Hematopoietic multipotent progenitor cell treated with erythropoietin and hydrocortisone succinate and interleukin-3 and kit ligand, for 8 days (in vitro differentiated cells): Measurements from ENCODE around the gene ENPP6.
"Not testable (repeated sequence)": the region's sequence is repeated elsewhere in the genome, so short reads cannot be mapped to it uniquely, and the experiment has no call there.

Experiments used
- DNase-seq: peaks from one replicate; pipeline ENCODE4 v3.0.0-alpha.2; 2015

ENPP6 gene

GRCh38 chr4:184101711-184102110 is 116.0 kb downstream of the ENPP6 start:
- DNase-seq, result no peak

GRCh38 chr4:184100297-184100885 is 117.3 kb downstream of the ENPP6 start:
- DNase-seq, result no peak

- no peak for DNase-seq
These were observed 118.1 kb downstream of the ENPP6 start for GRCh38 chr4:184099535-184099966.

- DNase-seq, result no peak
These were observed 118.7 kb downstream of the ENPP6 start for GRCh38 chr4:184099000-184099399.

- no peak for DNase-seq
These were observed 119.9 kb downstream of the ENPP6 start for GRCh38 chr4:184097815-184098214.

- peak; percentile 13 for DNase-seq
These were observed 120.5 kb downstream of the ENPP6 start for GRCh38 chr4:184097241-184097605.

- no peak for DNase-seq
These were observed 121.0 kb downstream of the ENPP6 start for GRCh38 chr4:184096561-184097240.

GRCh38 chr4:184094532-184095159 is 123.0 kb downstream of the ENPP6 start:
- DNase-seq, result no peak

- no peak for DNase-seq
These were observed 125.7 kb downstream of the ENPP6 start for GRCh38 chr4:184091986-184092385.

- DNase-seq, result no peak
These were observed 127.1 kb downstream of the ENPP6 start for GRCh38 chr4:184090571-184090970.

GRCh38 chr4:184080674-184081073 is 137.0 kb downstream of the ENPP6 start:
- DNase-seq, result no peak

- DNase-seq, result no peak
These were observed 142.8 kb downstream of the ENPP6 start for GRCh38 chr4:184074677-184075388.

GRCh38 chr4:184067931-184068554 is 149.6 kb downstream of the ENPP6 start:
- no peak for DNase-seq

GRCh38 chr4:184066584-184067300 is 150.9 kb downstream of the ENPP6 start:
- DNase-seq, result no peak

GRCh38 chr4:184064877-184065276 is 152.8 kb downstream of the ENPP6 start:
- no peak for DNase-seq

GRCh38 chr4:184062769-184063168 is 154.9 kb downstream of the ENPP6 start:
- DNase-seq, result no peak

- no peak for DNase-seq
These were observed 156.1 kb downstream of the ENPP6 start for GRCh38 chr4:184061582-184061981.

GRCh38 chr4:184059099-184059498 is 158.6 kb downstream of the ENPP6 start:
- DNase-seq, result no peak

- DNase-seq, result no peak
These were observed 159.6 kb downstream of the ENPP6 start for GRCh38 chr4:184058026-184058425.

GRCh38 chr4:184056877-184057276 is 160.8 kb downstream of the ENPP6 start:
- no peak for DNase-seq

- no peak for DNase-seq
These were observed 164.2 kb downstream of the ENPP6 start for GRCh38 chr4:184053434-184053833.

- no peak for DNase-seq
These were observed 165.1 kb downstream of the ENPP6 start for GRCh38 chr4:184052616-184053015.

GRCh38 chr4:184051262-184051661 is 166.4 kb downstream of the ENPP6 start:
- not testable (repeated sequence) for DNase-seq
